Fibroblast of villous mesenchyme (primary cell): ENCODE measurements around the gene ZMYM4. TPM values are rescaled to one million over a fixed set of nuclear protein-coding genes. Genes with fewer than 3 reads are reported as not detected.

Source experiments
- DNase-seq: peaks from one replicate; pipeline ENCODE4 v3.0.0-alpha.2; 2010; ENCODE audit warnings: low read depth
- H3K4me3 ChIP-seq: 2 replicates; pipeline ENCODE4 v1.5.1; 2011; ENCODE audit warnings: low read depth, mild to moderate bottlenecking, low read length
- CTCF ChIP-seq: IDR thresholded peaks from 2 replicates; pipeline ENCODE4 v1.5.1; 2012; ENCODE audit warnings: low read depth, mild to moderate bottlenecking, low read length; ENCODE audit not compliant: insufficient read depth
- total RNA-seq: library from RNA; depleted of rRNA; stranded (reverse); fragments of >200 nt; gene quantifications from 2 replicates; pipeline ENCODE4 v1.2.3, GENCODE V29; 2012

The ZMYM4 gene
- total RNA-seq, 1 donor: 59.6 TPM

- no peak for DNase-seq
- TF ChIP-seq CTCF: no peak
These were observed 166.2 kb downstream of the ZMYM4 start for GRCh38 chr1:35434703-35435102.

GRCh38 chr1:35436078-35436477, 167.6 kb downstream of the ZMYM4 start:
- no peak for TF ChIP-seq CTCF
- H3K4me3 ChIP-seq: no peak overlapping the region
- no peak for DNase-seq

More at GRCh38 chr1:35434703-35435102, 166.2 kb downstream of the ZMYM4 start:
- no peak overlapping the region for H3K4me3 ChIP-seq

- no peak for DNase-seq
- no peak for TF ChIP-seq CTCF
- H3K4me3 ChIP-seq: no peak overlapping the region
These were observed 168.7 kb downstream of the ZMYM4 start for GRCh38 chr1:35437200-35437599.

DNA sequence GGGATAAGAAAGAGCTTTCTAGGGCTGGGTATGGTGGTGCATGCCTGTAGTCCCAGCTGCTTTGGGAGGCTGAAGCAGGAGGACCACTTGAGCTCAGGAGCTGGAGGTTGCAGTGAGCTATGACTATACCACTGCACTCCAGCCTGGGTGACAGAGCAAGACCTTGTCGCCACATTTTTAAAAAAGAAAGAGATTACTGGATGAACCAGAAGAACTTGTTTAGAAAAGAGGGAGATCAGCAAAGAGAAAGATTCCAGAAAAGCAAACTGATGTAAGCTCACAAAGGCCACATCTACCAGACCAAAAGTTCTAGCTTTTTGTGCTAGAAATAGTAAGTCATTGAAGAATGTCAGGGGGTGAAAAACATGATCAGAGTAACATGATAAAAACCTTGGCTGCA, 171.1 kb downstream of the ZMYM4 start:
- H3K4me3 ChIP-seq: no peak overlapping the region
- no peak for DNase-seq
- no peak for TF ChIP-seq CTCF

GRCh38 chr1:35441926-35442579, 173.5 kb downstream of the ZMYM4 start:
- H3K4me3 ChIP-seq: no peak overlapping the region
- no peak for DNase-seq
- TF ChIP-seq CTCF: no peak

GRCh38 chr1:35442734-35443133, 174.2 kb downstream of the ZMYM4 start:
- TF ChIP-seq CTCF: no peak
- DNase-seq: no peak
- H3K4me3 ChIP-seq: no peak overlapping the region
